Ectodermal cell (in vitro differentiated cells): ENCODE results near the gene CPOX.

ENCODE experiments used
- H3K27ac ChIP-seq: 2 replicates; pipeline ENCODE4 v1.7.0; 2013; ENCODE audit warnings: mild to moderate bottlenecking, low read depth, low read length; ENCODE audit not compliant: insufficient read depth, poor library complexity, severe bottlenecking
- H3K27me3 ChIP-seq: 2 replicates; pipeline ENCODE4 v1.7.0; 2013; ENCODE audit warnings: mild to moderate bottlenecking, low read length; ENCODE audit not compliant: insufficient read depth, control insufficient read depth, poor library complexity, severe bottlenecking
- H3K36me3 ChIP-seq: one replicate; pipeline ENCODE4 v1.7.0; 2013; ENCODE audit warnings: low read length; ENCODE audit not compliant: control insufficient read depth, insufficient read depth
- H3K4me1 ChIP-seq: one replicate; pipeline ENCODE4 v1.7.0; 2013; ENCODE audit warnings: low read length; ENCODE audit not compliant: control insufficient read depth, insufficient read depth
- H3K4me3 ChIP-seq: 2 replicates; pipeline ENCODE4 v1.7.0; 2013; ENCODE audit warnings: low read depth, low read length, control low read depth; ENCODE audit not compliant: insufficient read depth
- H3K9me3 ChIP-seq: 2 replicates; pipeline ENCODE4 v1.7.0; 2013; ENCODE audit warnings: mild to moderate bottlenecking, low read length, moderate library complexity; ENCODE audit not compliant: control insufficient read depth
- WGBS, 2 experiments: methylation state at CpG; one replicate each; pipeline ENCODE4 v1.1.7; 2013; ENCODE audit warnings: missing lambda C conversion rate in 2 of 2; 5-methylcytosine and 5-hydroxymethylcytosine counted together

Gene CPOX

GRCh38 chr3:98596541-98597500 lies 3.4 kb upstream of the CPOX start:
- H3K27ac ChIP-seq: no peak overlapping the region
- H3K9me3 ChIP-seq: no peaks in the 10 kb centered on the region
- H3K4me1 ChIP-seq: peaks cover 4% of the 10 kb centered on the region
- no peaks in the 10 kb centered on the region for H3K36me3 ChIP-seq
- no peaks in the 10 kb centered on the region for H3K27me3 ChIP-seq
- no peak overlapping the region for H3K4me3 ChIP-seq
- 75 to 76% methylated on average over 1 of the region's 1 CpG for WGBS, 2 experiments

- no peaks in the 10 kb centered on the region for H3K36me3 ChIP-seq
- no peak overlapping the region for H3K4me3 ChIP-seq
- no peak overlapping the region for H3K27ac ChIP-seq
- no peaks in the 10 kb centered on the region for H3K27me3 ChIP-seq
- peaks cover 4% of the 10 kb centered on the region for H3K4me1 ChIP-seq
- H3K9me3 ChIP-seq: no peaks in the 10 kb centered on the region
Measured at GRCh38 chr3:98596087-98596486, 2.7 kb upstream of the CPOX start.

GRCh38 chr3:98594628-98595324 lies 1.4 kb upstream of the CPOX start:
- Histone ChIP-seq H3K9me3 (no peaks in the 10 kb centered on the region), H3K27me3 (no peaks in the 10 kb centered on the region), H3K4me1 (peaks cover 4% of the 10 kb centered on the region), H3K36me3 (no peaks in the 10 kb centered on the region), H3K27ac (no peak overlapping the region), H3K4me3 (no peak overlapping the region)
- 93% methylated on average over 3 to 5 of the region's 5 CpGs for WGBS, 2 experiments

GRCh38 chr3:98592345-98592935 lies 971 bp downstream of the CPOX start:
- Histone ChIP-seq H3K27me3 (no peaks in the 10 kb centered on the region), H3K4me1 (peaks cover 4% of the 10 kb centered on the region), H3K9me3 (no peaks in the 10 kb centered on the region), H3K4me3 (peak overlapping the region; percentile 73), H3K27ac (no peak overlapping the region), H3K36me3 (no peaks in the 10 kb centered on the region)
- WGBS, 2 experiments: 43 to 44% methylated on average over 11 of the region's 11 CpGs

- 87 to 94% methylated on average over 2 of the region's 2 CpGs for WGBS, 2 experiments
- H3K9me3 ChIP-seq: no peaks in the 10 kb centered on the region
- no peaks in the 10 kb centered on the region for H3K36me3 ChIP-seq
Measured at GRCh38 chr3:98589331-98590036, 3.9 kb downstream of the CPOX start.

GRCh38 chr3:98588065-98588464 lies 5.3 kb downstream of the CPOX start:
- Histone ChIP-seq H3K27me3 (no peaks in the 10 kb centered on the region), H3K27ac (no peak overlapping the region), H3K4me3 (no peak overlapping the region), H3K36me3 (no peaks in the 10 kb centered on the region), H3K4me1 (peaks cover 4% of the 10 kb centered on the region), H3K9me3 (no peaks in the 10 kb centered on the region)

More at GRCh38 chr3:98589331-98590036, 3.9 kb downstream of the CPOX start:
- Histone ChIP-seq H3K27ac (no peak overlapping the region), H3K4me3 (no peak overlapping the region), H3K27me3 (no peaks in the 10 kb centered on the region), H3K4me1 (peaks cover 4% of the 10 kb centered on the region)

GRCh38 chr3:98587654-98588053 lies 5.8 kb downstream of the CPOX start:
- H3K4me1 ChIP-seq: peaks cover 4% of the 10 kb centered on the region
- H3K4me3 ChIP-seq: no peak overlapping the region
- no peaks in the 10 kb centered on the region for H3K9me3 ChIP-seq
- no peaks in the 10 kb centered on the region for H3K36me3 ChIP-seq
- no peak overlapping the region for H3K27ac ChIP-seq
- H3K27me3 ChIP-seq: no peaks in the 10 kb centered on the region
- WGBS, 2 experiments: 88 to 94% methylated on average over 2 of the region's 2 CpGs

GRCh38 chr3:98584547-98584946 lies 8.9 kb downstream of the CPOX start:
- no peaks in the 10 kb centered on the region for H3K36me3 ChIP-seq
- H3K4me3 ChIP-seq: no peak overlapping the region
- 75 to 83% methylated on average over 1 to 2 of the region's 2 CpGs for WGBS, 2 experiments
- no peaks in the 10 kb centered on the region for H3K4me1 ChIP-seq
- H3K27ac ChIP-seq: no peak overlapping the region
- no peaks in the 10 kb centered on the region for H3K9me3 ChIP-seq
- H3K27me3 ChIP-seq: no peaks in the 10 kb centered on the region

- no peak overlapping the region for H3K27ac ChIP-seq
- no peaks in the 10 kb centered on the region for H3K4me1 ChIP-seq
- H3K4me3 ChIP-seq: no peak overlapping the region
- WGBS, 2 experiments: 93 to 97% methylated on average over 4 of the region's 4 CpGs
- no peaks in the 10 kb centered on the region for H3K27me3 ChIP-seq
- H3K36me3 ChIP-seq: no peaks in the 10 kb centered on the region
- no peaks in the 10 kb centered on the region for H3K9me3 ChIP-seq
Measured at GRCh38 chr3:98583766-98584165, 9.6 kb downstream of the CPOX start.

- H3K27ac ChIP-seq: no peak overlapping the region
- H3K4me1 ChIP-seq: no peaks in the 10 kb centered on the region
- H3K9me3 ChIP-seq: no peaks in the 10 kb centered on the region
- 95% methylated on average over 1 of the region's 1 CpG for WGBS, 2 experiments
- no peak overlapping the region for H3K4me3 ChIP-seq
- H3K36me3 ChIP-seq: no peaks in the 10 kb centered on the region
- H3K27me3 ChIP-seq: no peaks in the 10 kb centered on the region
Measured at GRCh38 chr3:98582042-98582441, 11.4 kb downstream of the CPOX start.
